Measurements from ENCODE around the gene N4BP3.

DNA sequence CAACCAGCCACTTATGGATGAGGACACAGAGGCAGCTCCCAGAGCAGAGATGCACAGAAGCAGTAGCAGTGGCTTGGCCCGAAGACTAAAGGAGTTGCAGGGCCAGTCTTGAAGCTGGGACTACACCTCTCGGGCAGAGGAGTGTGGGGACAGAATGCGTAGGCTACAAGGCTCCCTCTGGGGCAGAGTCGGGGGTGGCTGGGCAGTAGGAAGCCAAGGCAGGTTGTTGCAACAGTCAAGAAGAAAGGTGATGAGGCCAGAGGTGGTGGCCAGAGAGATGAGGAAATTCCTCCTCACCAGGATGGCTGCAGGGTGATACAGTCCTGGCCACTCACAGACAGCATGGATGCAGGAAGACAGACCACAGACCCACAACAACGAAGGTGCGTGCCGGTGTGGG lies 4.9 kb upstream of the N4BP3 start:
- no peak for TF ChIP-seq CTCF (conservative IDR thresholded peaks at IDR 0.05; ENCODE audit: low read length)
- TF ChIP-seq EZH2phosphoT487 (IDR thresholded peaks at IDR 0.05; ENCODE audit: borderline replicate concordance, low read depth, low read length), result no peak
